T-cell (primary cell): Measurements from ENCODE around the gene GCNA. TPM values are rescaled to one million over a fixed set of nuclear protein-coding genes. Genes with fewer than 3 reads are reported as not detected.

ENCODE experiments used
- ATAC-seq, 4 experiments: fragments of 200-7000 bp in 3 of 4; fragments of 150-1000 bp in 1 of 4; cut with Tn5 transposase; replicated peaks in 1 of 4; 1 replicate in 3 of 4; 2 replicates in 1 of 4; pipeline ENCODE4 v1.10.0; 2021; ENCODE audit warnings: moderate library complexity in 3 of 4, mild to moderate bottlenecking in 2 of 4, moderate number of reproducible peaks in 1 of 4
- CTCF ChIA-PET, 2 donors: fragments of 300-600 bp; sonication (Branson Sonifier 250); formaldehyde crosslinking; loops; one replicate each; lab custom pipeline; 2022; ENCODE audit warnings: antibody characterized with exemption in 2 of 2; lab: Charles Lee
- POLR2A ChIA-PET, 2 donors: fragments of 300-600 bp; sonication (Branson Sonifier 250); formaldehyde crosslinking; loops; one replicate each; lab custom pipeline; 2022; ENCODE audit warnings: antibody characterized with exemption in 2 of 2; lab: Charles Lee
- DNase-seq, 35 experiments: peaks; one replicate each; pipeline versions ENCODE4 v3.0.0 to v3.0.0-alpha.2; 2013 to 2023
- H3K27ac ChIP-seq: one replicate; pipeline ENCODE4 v1.5.1; 2013; ENCODE audit warnings: low read length
- H3K27me3 ChIP-seq, 2 experiments: replicated peaks in 1 of 2; 1 replicate in 1 of 2; 2 replicates in 1 of 2; pipeline versions ENCODE4 v1.6.1 to v1.7.0; 2013; ENCODE audit warnings: low read length in 1 of 2, mixed read lengths in 1 of 2; ENCODE audit not compliant: control insufficient read depth in 2 of 2, insufficient read depth in 2 of 2; ENCODE audit errors: extremely low read depth in 1 of 2
- H3K36me3 ChIP-seq, 2 donors: 1 replicate in 1 of 2; 2 replicates in 1 of 2; pipeline versions ENCODE4 v1.6.1 to v1.7.0; 2013; ENCODE audit warnings: low read length in 1 of 2; ENCODE audit not compliant: control insufficient read depth in 2 of 2, insufficient read depth in 1 of 2; ENCODE audit errors: extremely low read depth in 1 of 2
- H3K4me1 ChIP-seq, 2 experiments: 1 replicate in 1 of 2; 2 replicates in 1 of 2; pipeline versions ENCODE4 v1.6.1 to v1.7.0; 2013; ENCODE audit warnings: low read length in 2 of 2, mixed read lengths in 1 of 2; ENCODE audit not compliant: insufficient read depth in 2 of 2, control insufficient read depth in 1 of 2; ENCODE audit errors: extremely low read depth in 1 of 2
- H3K4me3 ChIP-seq, 2 donors: 1 replicate in 1 of 2; 2 replicates in 1 of 2; pipeline versions ENCODE4 v1.5.1 to v1.7.0; 2013; ENCODE audit warnings: mild to moderate bottlenecking in 2 of 2, low read length in 1 of 2, moderate library complexity in 1 of 2; ENCODE audit not compliant: control insufficient read depth in 1 of 2; ENCODE audit errors: extremely low read depth in 1 of 2
- H3K9me3 ChIP-seq: 2 replicates; pipeline ENCODE4 v1.7.0; 2013
- H3K27ac Mint-ChIP-seq, 2 donors: one replicate each; pipeline ENCODE4 v1.8.0; 2020 to 2021; ENCODE audit warnings: mild to moderate bottlenecking in 2 of 2, mixed read lengths in 2 of 2
- H3K27me3 Mint-ChIP-seq, 2 donors: one replicate each; pipeline ENCODE4 v1.8.0; 2021 to 2022; ENCODE audit warnings: mixed read lengths in 2 of 2
- H3K36me3 Mint-ChIP-seq: one replicate; pipeline ENCODE4 v1.8.0; 2021; ENCODE audit warnings: mixed read lengths
- H3K4me1 Mint-ChIP-seq, 3 donors: one replicate each; pipeline ENCODE4 v1.8.0; 2020 to 2022; ENCODE audit warnings: mixed read lengths in 3 of 3, mild to moderate bottlenecking in 1 of 3
- H3K4me3 Mint-ChIP-seq, 3 donors: one replicate each; pipeline ENCODE4 v1.8.0; 2020 to 2022; ENCODE audit warnings: mild to moderate bottlenecking in 3 of 3, mixed read lengths in 3 of 3, moderate library complexity in 3 of 3
- H3K9me3 Mint-ChIP-seq, 3 donors: one replicate each; pipeline ENCODE4 v1.8.0; 2020 to 2022; ENCODE audit warnings: mixed read lengths in 3 of 3
- WGBS: methylation state at CpG from one replicate; pipeline ENCODE4 v1.1.5; 2013; ENCODE audit warnings: missing lambda C conversion rate; ENCODE audit not compliant: insufficient coverage; 5-methylcytosine and 5-hydroxymethylcytosine counted together
- total RNA-seq, 35 experiments: library from RNA in 6 of 35; stranded (reverse) in 6 of 35; fragments of 120-200 nt in 1 of 35; gene quantifications; one replicate each; pipeline versions ENCODE4 v1.2.1 to v1.2.4 and lab custom pipeline; 2013 to 2026

The GCNA gene
- total RNA-seq, 5 donors from 2014 or later (not counting 1 experiment from before 2014, with no cell fraction given): 5.2 to 8.6 (median 5.6) TPM

GRCh38 chrX:71632923-71633657, 54.9 kb downstream of the GCNA start:
- peaks cover 0 to 5% of the 10 kb centered on the region in 2 donors for H3K27me3 Mint-ChIP-seq
- no peak overlapping the region for H3K4me3 Mint-ChIP-seq
- DNase-seq (no peak), ATAC-seq (no peak)
- Histone ChIP-seq H3K36me3 (no peaks in the 10 kb centered on the region), H3K4me3 (no peak overlapping the region), H3K27ac (no peak overlapping the region), H3K4me1 (peaks cover 0 to 26% of the 10 kb centered on the region in 2 experiments), H3K9me3 (no peaks in the 10 kb centered on the region), H3K27me3 (no peaks in the 10 kb centered on the region)
- H3K27ac Mint-ChIP-seq: no peak overlapping the region
- WGBS: 93% methylated on average over 3 of the region's 10 CpGs
- POLR2A ChIA-PET: no interaction called here
- CTCF ChIA-PET: interaction anchor here in 1 of 2 donors (1.2 kb wide), 1 partner anchor 18 kb away, joined by 3 read pairs; no protein-coding TSS in a partner anchor
- H3K4me1 Mint-ChIP-seq: peaks cover 15 to 23% (median 18%) of the 10 kb centered on the region in 3 donors
- H3K9me3 Mint-ChIP-seq: no peaks in the 10 kb centered on the region
- H3K36me3 Mint-ChIP-seq: no peaks in the 10 kb centered on the region

GRCh38 chrX:71634366-71634765, 56.1 kb downstream of the GCNA start:
- Histone ChIP-seq H3K4me3 (no peak overlapping the region), H3K27ac (no peak overlapping the region), H3K36me3 (no peaks in the 10 kb centered on the region), H3K4me1 (peaks cover 0 to 36% of the 10 kb centered on the region in 2 experiments), H3K27me3 (no peaks in the 10 kb centered on the region), H3K9me3 (no peaks in the 10 kb centered on the region)
- no peak overlapping the region for H3K27ac Mint-ChIP-seq
- no CpG with 5 or more reads among the region's 6 CpGs for WGBS
- ATAC-seq: no peak
- no peaks in the 10 kb centered on the region for H3K36me3 Mint-ChIP-seq
- peaks cover 0 to 5% of the 10 kb centered on the region in 2 donors for H3K27me3 Mint-ChIP-seq
- CTCF ChIA-PET: no interaction called here
- H3K4me1 Mint-ChIP-seq: peaks cover 14 to 18% (median 15%) of the 10 kb centered on the region in 3 donors
- no peak for DNase-seq
- POLR2A ChIA-PET: no interaction called here
- no peak overlapping the region for H3K4me3 Mint-ChIP-seq
- no peaks in the 10 kb centered on the region for H3K9me3 Mint-ChIP-seq

- POLR2A ChIA-PET: interaction anchor here in 1 of 2 donors (0.7 kb wide), 1 partner anchor 20 kb away, joined by 3 read pairs; no protein-coding TSS in a partner anchor
- Mint-ChIP-seq H3K4me3 (peak overlapping the region in 1 of 3 donors; percentile 18), H3K36me3 (no peaks in the 10 kb centered on the region)
Observed at GRCh38 chrX:71636438-71637252, 58.4 kb downstream of the GCNA start.

GRCh38 chrX:71637253-71637618, 59.0 kb downstream of the GCNA start:
- 80% methylated on average over 2 of the region's 3 CpGs for WGBS
- H3K27ac Mint-ChIP-seq: peak overlapping the region; percentile 71 to 86
- CTCF ChIA-PET: interaction anchor here in 1 of 2 donors (1.5 kb wide), 1 partner anchor 13 kb away, joined by 5 read pairs; no protein-coding TSS in a partner anchor

More at GRCh38 chrX:71636438-71637252, 58.4 kb downstream of the GCNA start:
- peaks cover 0 to 5% of the 10 kb centered on the region in 2 donors for H3K27me3 Mint-ChIP-seq
- CTCF ChIA-PET: interaction anchor here in 1 of 2 donors (1.3 to 1.5 kb wide), 2 partner anchors 13 to 18 kb away, joined by 4 to 5 read pairs; no protein-coding TSS in a partner anchor
- H3K27me3 ChIP-seq: no peaks in the 10 kb centered on the region
- no peak overlapping the region for H3K4me3 ChIP-seq
- peaks cover 14 to 18% (median 15%) of the 10 kb centered on the region in 3 donors for H3K4me1 Mint-ChIP-seq
- peak overlapping the region; percentile 64 for H3K27ac ChIP-seq
- no CpG with 5 or more reads among the region's 9 CpGs for WGBS
- peak in 3 of 4 experiments; percentile 25 to 77 (median 71) for ATAC-seq
- no peaks in the 10 kb centered on the region for H3K36me3 ChIP-seq
- peaks cover 0 to 43% of the 10 kb centered on the region in 2 experiments for H3K4me1 ChIP-seq
- H3K27ac Mint-ChIP-seq: peak overlapping the region; percentile 71 to 86
- no peaks in the 10 kb centered on the region for H3K9me3 Mint-ChIP-seq
- DNase-seq: peak in 5 of 35 experiments; percentile 10 to 49 (median 37)
- no peaks in the 10 kb centered on the region for H3K9me3 ChIP-seq

GRCh38 chrX:71637848-71638247, 59.6 kb downstream of the GCNA start:
- H3K9me3 ChIP-seq: no peaks in the 10 kb centered on the region
- ChIA-PET CTCF (no interaction called here), POLR2A (no interaction called here)
- peaks cover 0 to 43% of the 10 kb centered on the region in 2 experiments for H3K4me1 ChIP-seq
- 49% methylated on average over 2 of the region's 4 CpGs for WGBS
- ATAC-seq (peak in 2 of 4 experiments; percentile 15 to 30), DNase-seq (peak in 1 of 35 experiments; percentile 18)
- Mint-ChIP-seq H3K36me3 (no peaks in the 10 kb centered on the region), H3K27ac (no peak overlapping the region), H3K4me1 (peaks cover 14 to 18% (median 15%) of the 10 kb centered on the region in 3 donors), H3K27me3 (no peaks in the 10 kb centered on the region), H3K9me3 (no peaks in the 10 kb centered on the region), H3K4me3 (no peak overlapping the region)
- H3K27ac ChIP-seq: peak overlapping the region; percentile 64
- H3K27me3 ChIP-seq: no peaks in the 10 kb centered on the region
- no peaks in the 10 kb centered on the region for H3K36me3 ChIP-seq
- no peak overlapping the region for H3K4me3 ChIP-seq

More at GRCh38 chrX:71637253-71637618, 59.0 kb downstream of the GCNA start:
- Histone ChIP-seq H3K27ac (peak overlapping the region; percentile 64), H3K27me3 (no peaks in the 10 kb centered on the region), H3K4me3 (no peak overlapping the region), H3K9me3 (no peaks in the 10 kb centered on the region), H3K36me3 (no peaks in the 10 kb centered on the region), H3K4me1 (peaks cover 0 to 43% of the 10 kb centered on the region in 2 experiments)
- peaks cover 0 to 4% of the 10 kb centered on the region in 2 donors for H3K27me3 Mint-ChIP-seq
- no peaks in the 10 kb centered on the region for H3K36me3 Mint-ChIP-seq
- no peak overlapping the region for H3K4me3 Mint-ChIP-seq
- peaks cover 14 to 18% (median 15%) of the 10 kb centered on the region in 3 donors for H3K4me1 Mint-ChIP-seq
- no peak for DNase-seq
- no peaks in the 10 kb centered on the region for H3K9me3 Mint-ChIP-seq
- ATAC-seq: peak in 2 of 4 experiments; percentile 18 to 45
- POLR2A ChIA-PET: no interaction called here

GRCh38 chrX:71638409-71638808, 60.2 kb downstream of the GCNA start:
- DNase-seq (peak in 1 of 35 experiments; percentile 14), ATAC-seq (no peak)
- H3K4me1 ChIP-seq: peaks cover 0 to 43% of the 10 kb centered on the region in 2 experiments
- no peak overlapping the region for H3K4me3 Mint-ChIP-seq
- no peaks in the 10 kb centered on the region for H3K36me3 Mint-ChIP-seq
- no peak overlapping the region for H3K27ac Mint-ChIP-seq
- H3K9me3 Mint-ChIP-seq: no peaks in the 10 kb centered on the region
- H3K27ac ChIP-seq: peak overlapping the region; percentile 64
- no CpG with 5 or more reads among the region's 4 CpGs for WGBS
- no peaks in the 10 kb centered on the region for H3K9me3 ChIP-seq
- POLR2A ChIA-PET: interaction anchor here in 1 of 2 donors (0.7 kb wide), 1 partner anchor 104 kb away, joined by 3 read pairs; no protein-coding TSS in a partner anchor
- CTCF ChIA-PET: no interaction called here
- no peaks in the 10 kb centered on the region for H3K27me3 Mint-ChIP-seq
- no peak overlapping the region for H3K4me3 ChIP-seq
- H3K27me3 ChIP-seq: no peaks in the 10 kb centered on the region
- no peaks in the 10 kb centered on the region for H3K36me3 ChIP-seq
- H3K4me1 Mint-ChIP-seq: peaks cover 14 to 18% (median 15%) of the 10 kb centered on the region in 3 donors
